ENCODE measurements around the gene GNE.
"Not testable (repeated sequence)": the region's sequence is repeated elsewhere in the genome, so short reads cannot be mapped to it uniquely, and the experiment has no call there.

The GNE gene

GRCh38 chr9:36249189-36249588 is 9.1 kb downstream of the GNE start:
- H3K4me3 Mint-ChIP-seq = no peak overlapping the region
- intact Hi-C loops (cut with micrococcal nuclease) = loop anchor here (5.0 to 10.0 kb wide), 2 partner anchors 148 to 306 kb away; no protein-coding TSS in a partner anchor
- H3K9me3 Mint-ChIP-seq = no peaks in the 10 kb centered on the region
- peaks cover 25% of the 10 kb centered on the region for H3K4me1 Mint-ChIP-seq (ENCODE audit: low read depth)
- H3K36me3 Mint-ChIP-seq (ENCODE audit: low read depth) = peaks cover 41% of the 10 kb centered on the region
- peak overlapping the region; percentile 55 for H3K27ac Mint-ChIP-seq
- H3K27me3 Mint-ChIP-seq = no peaks in the 10 kb centered on the region

GRCh38 chr9:36248061-36248460 is 10.2 kb downstream of the GNE start:
- Mint-ChIP-seq H3K4me1 (ENCODE audit: low read depth) (peaks cover 25% of the 10 kb centered on the region), H3K4me3 (peak overlapping the region; percentile 32), H3K36me3 (ENCODE audit: low read depth) (peaks cover 53% of the 10 kb centered on the region)
- H3K27ac Mint-ChIP-seq, H3K9me3 Mint-ChIP-seq, H3K27me3 Mint-ChIP-seq: not testable (repeated sequence)
- intact Hi-C loops (cut with micrococcal nuclease) = loop anchor here (1.0 to 10.0 kb wide), 3 partner anchors 81 to 307 kb away; no protein-coding TSS in a partner anchor

- Mint-ChIP-seq H3K9me3 (no peaks in the 10 kb centered on the region), H3K36me3 (ENCODE audit: low read depth) (peaks cover 60% of the 10 kb centered on the region), H3K27me3 (no peaks in the 10 kb centered on the region), H3K27ac (no peak overlapping the region), H3K4me1 (ENCODE audit: low read depth) (peaks cover 25% of the 10 kb centered on the region), H3K4me3 (no peak overlapping the region)
- intact Hi-C loops (cut with micrococcal nuclease) = loop anchor here (5.0 to 10.0 kb wide), 2 partner anchors 150 to 307 kb away; no protein-coding TSS in a partner anchor
These were observed 10.9 kb downstream of the GNE start for GRCh38 chr9:36247356-36247755.

DNA sequence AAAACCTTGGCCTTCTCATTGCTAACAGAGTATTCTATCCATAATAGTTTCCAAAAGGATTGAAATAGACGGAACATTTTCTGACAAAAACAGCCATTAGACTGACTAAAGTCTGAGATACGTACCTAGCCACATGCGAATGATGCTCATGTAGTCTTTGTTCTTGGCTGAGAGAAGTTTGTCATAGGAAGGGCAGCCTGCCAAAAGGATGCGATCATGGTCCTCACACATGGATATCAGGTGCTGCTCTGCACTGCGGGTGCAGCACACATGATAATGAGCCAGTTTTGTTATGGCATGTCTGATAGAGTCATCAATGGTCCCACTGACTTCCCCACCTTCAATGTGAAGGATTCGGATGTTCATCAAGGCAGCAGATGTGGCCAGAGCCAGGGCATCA is 12.3 kb downstream of the GNE start:
- H3K27me3 Mint-ChIP-seq = no peaks in the 10 kb centered on the region
- intact Hi-C loops (cut with micrococcal nuclease) = loop anchor here (5.0 to 10.0 kb wide), 2 partner anchors 151 to 309 kb away; no protein-coding TSS in a partner anchor
- no peaks in the 10 kb centered on the region for H3K9me3 Mint-ChIP-seq
- no peak overlapping the region for H3K4me3 Mint-ChIP-seq
- peaks cover 20% of the 10 kb centered on the region for H3K4me1 Mint-ChIP-seq (ENCODE audit: low read depth)
- H3K36me3 Mint-ChIP-seq (ENCODE audit: low read depth) = peaks cover 69% of the 10 kb centered on the region
- H3K27ac Mint-ChIP-seq = no peak overlapping the region

- peaks cover 86% of the 10 kb centered on the region for H3K36me3 Mint-ChIP-seq (ENCODE audit: low read depth)
- H3K9me3 Mint-ChIP-seq; H3K27me3 Mint-ChIP-seq; H3K4me3 Mint-ChIP-seq; H3K27ac Mint-ChIP-seq; H3K4me1 Mint-ChIP-seq (ENCODE audit: low read depth): not testable (repeated sequence)
- intact Hi-C loops (cut with micrococcal nuclease) = loop anchor here (10.0 kb wide), 1 partner anchor 315 kb away; no protein-coding TSS in a partner anchor
These were observed 18.6 kb downstream of the GNE start for GRCh38 chr9:36239675-36240074.

GRCh38 chr9:36239205-36239604 is 19.0 kb downstream of the GNE start:
- H3K9me3 Mint-ChIP-seq; H3K4me1 Mint-ChIP-seq (ENCODE audit: low read depth); H3K4me3 Mint-ChIP-seq; H3K27me3 Mint-ChIP-seq; intact Hi-C loops (cut with micrococcal nuclease); H3K27ac Mint-ChIP-seq: not testable (repeated sequence)
- H3K36me3 Mint-ChIP-seq (ENCODE audit: low read depth) = peaks cover 86% of the 10 kb centered on the region

DNA sequence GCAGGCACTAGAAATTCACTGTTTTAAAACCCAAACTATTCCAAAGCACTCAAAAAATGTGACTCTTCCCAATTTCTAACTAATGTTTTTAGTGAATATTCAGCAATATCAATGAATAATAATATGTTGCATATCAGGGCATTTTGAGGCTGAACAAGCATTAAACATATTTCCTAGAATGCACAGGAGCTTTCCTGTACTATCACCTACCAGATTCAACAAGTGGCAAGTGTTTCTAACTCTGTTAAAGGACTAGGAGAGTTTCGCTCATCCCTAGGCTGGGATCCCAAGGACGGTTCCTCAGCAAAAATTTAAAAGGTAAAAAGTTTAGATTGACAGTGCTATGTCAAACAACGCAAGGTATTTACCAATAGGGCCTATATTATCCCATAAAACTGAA is 21.0 kb downstream of the GNE start:
- H3K27ac Mint-ChIP-seq = no peak overlapping the region
- no peaks in the 10 kb centered on the region for H3K9me3 Mint-ChIP-seq
- intact Hi-C loops (cut with micrococcal nuclease) = no loop called here
- H3K36me3 Mint-ChIP-seq (ENCODE audit: low read depth) = peaks cover 86% of the 10 kb centered on the region
- H3K4me3 Mint-ChIP-seq = no peak overlapping the region
- no peaks in the 10 kb centered on the region for H3K4me1 Mint-ChIP-seq (ENCODE audit: low read depth)
- no peaks in the 10 kb centered on the region for H3K27me3 Mint-ChIP-seq

GRCh38 chr9:36222449-36222848 is 35.8 kb downstream of the GNE start:
- no peaks in the 10 kb centered on the region for H3K9me3 Mint-ChIP-seq
- no peak overlapping the region for H3K27ac Mint-ChIP-seq
- no peaks in the 10 kb centered on the region for H3K27me3 Mint-ChIP-seq
- peaks cover 17% of the 10 kb centered on the region for H3K4me1 Mint-ChIP-seq (ENCODE audit: low read depth)
- H3K36me3 Mint-ChIP-seq (ENCODE audit: low read depth) = peaks cover 97% of the 10 kb centered on the region
- no peak overlapping the region for H3K4me3 Mint-ChIP-seq
- intact Hi-C loops (cut with micrococcal nuclease) = no loop called here

DNA sequence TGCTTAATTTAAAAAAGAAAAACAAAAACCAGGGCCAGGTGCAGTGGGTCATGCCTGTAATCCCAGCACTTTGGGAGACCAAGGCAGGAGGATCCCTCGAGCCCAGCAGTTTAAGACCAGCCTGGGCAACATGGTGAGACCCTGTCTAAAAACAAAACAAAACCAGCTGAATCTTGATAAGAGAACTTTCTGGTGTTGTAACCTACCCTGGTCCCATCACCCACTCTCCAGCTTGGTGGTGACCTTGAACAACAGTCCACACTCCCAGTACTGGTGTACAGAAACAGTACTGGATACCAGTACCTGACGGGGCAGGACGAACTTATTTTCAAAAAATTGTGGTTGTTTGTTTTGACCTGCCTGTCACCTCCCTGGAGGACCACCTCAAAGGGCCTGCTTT is 36.6 kb downstream of the GNE start:
- Mint-ChIP-seq H3K36me3 (ENCODE audit: low read depth) (peaks cover 97% of the 10 kb centered on the region), H3K4me1 (ENCODE audit: low read depth) (peaks cover 21% of the 10 kb centered on the region), H3K27me3 (no peaks in the 10 kb centered on the region), H3K4me3 (no peak overlapping the region), H3K9me3 (no peaks in the 10 kb centered on the region), H3K27ac (no peak overlapping the region)
- intact Hi-C loops (cut with micrococcal nuclease) = no loop called here

- H3K27me3 Mint-ChIP-seq = no peaks in the 10 kb centered on the region
- intact Hi-C loops (cut with micrococcal nuclease) = no loop called here
- no peaks in the 10 kb centered on the region for H3K9me3 Mint-ChIP-seq
- peak overlapping the region; percentile 2 for H3K27ac Mint-ChIP-seq
- peaks cover 26% of the 10 kb centered on the region for H3K4me1 Mint-ChIP-seq (ENCODE audit: low read depth)
- peaks cover 92% of the 10 kb centered on the region for H3K36me3 Mint-ChIP-seq (ENCODE audit: low read depth)
- H3K4me3 Mint-ChIP-seq = no peak overlapping the region
These were observed 39.8 kb downstream of the GNE start for GRCh38 chr9:36218411-36218901.

DNA sequence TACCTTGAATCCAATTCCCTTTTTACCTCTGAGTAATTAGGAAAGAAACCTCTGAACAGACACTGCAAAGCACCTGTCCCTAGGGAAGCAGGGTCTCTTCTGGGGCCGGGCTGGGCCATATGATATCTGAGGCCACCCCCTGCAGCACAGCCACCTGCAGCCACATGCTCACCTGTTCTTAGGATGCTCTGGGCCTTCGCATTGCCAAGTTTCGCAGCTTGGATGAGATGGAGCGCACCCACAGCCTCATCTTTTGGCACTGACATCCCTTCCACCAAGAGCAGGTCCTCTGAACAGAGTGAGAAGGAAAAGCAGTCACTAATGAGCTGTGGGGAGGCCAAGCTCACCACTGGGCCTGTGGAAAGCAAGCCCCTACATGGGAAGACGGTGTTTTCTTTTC is 40.2 kb downstream of the GNE start:
- Mint-ChIP-seq H3K4me3 (no peak overlapping the region), H3K9me3 (no peaks in the 10 kb centered on the region), H3K27me3 (no peaks in the 10 kb centered on the region), H3K4me1 (ENCODE audit: low read depth) (peaks cover 30% of the 10 kb centered on the region), H3K27ac (peak overlapping the region; percentile 2), H3K36me3 (ENCODE audit: low read depth) (peaks cover 92% of the 10 kb centered on the region)
- intact Hi-C loops (cut with micrococcal nuclease) = no loop called here

GRCh38 chr9:36217256-36217968 is 40.8 kb downstream of the GNE start:
- intact Hi-C loops (cut with micrococcal nuclease) = no loop called here
- H3K27ac Mint-ChIP-seq = no peak overlapping the region
- H3K4me1 Mint-ChIP-seq (ENCODE audit: low read depth) = peaks cover 32% of the 10 kb centered on the region
- no peaks in the 10 kb centered on the region for H3K9me3 Mint-ChIP-seq
- no peaks in the 10 kb centered on the region for H3K27me3 Mint-ChIP-seq
- H3K36me3 Mint-ChIP-seq (ENCODE audit: low read depth) = peaks cover 92% of the 10 kb centered on the region
- no peak overlapping the region for H3K4me3 Mint-ChIP-seq

DNA sequence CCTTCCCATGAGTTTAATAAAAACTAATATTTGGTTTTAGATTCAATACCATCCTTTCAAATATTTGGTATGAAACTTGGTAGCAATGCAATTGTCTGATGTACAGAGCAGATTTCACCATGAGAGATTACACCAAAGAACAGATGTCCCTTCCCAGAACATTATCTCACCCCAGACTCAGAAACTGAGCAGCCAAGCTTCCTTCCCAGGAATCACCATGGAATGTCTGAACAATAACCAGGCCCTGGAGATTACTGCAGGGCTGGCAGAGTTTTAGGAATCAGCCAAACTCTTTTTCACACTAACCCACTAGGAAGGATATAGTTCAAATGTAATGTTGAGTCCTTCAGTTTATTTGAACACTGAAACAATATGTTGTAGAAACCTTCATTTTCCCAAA is 43.7 kb downstream of the GNE start:
- Mint-ChIP-seq H3K27ac (no peak overlapping the region), H3K27me3 (no peaks in the 10 kb centered on the region), H3K36me3 (ENCODE audit: low read depth) (peaks cover 96% of the 10 kb centered on the region), H3K9me3 (no peaks in the 10 kb centered on the region), H3K4me3 (no peak overlapping the region), H3K4me1 (ENCODE audit: low read depth) (peaks cover 45% of the 10 kb centered on the region)
- intact Hi-C loops (cut with micrococcal nuclease) = no loop called here

GRCh38 chr9:36213989-36214388 is 44.3 kb downstream of the GNE start:
- intact Hi-C loops (cut with micrococcal nuclease) = no loop called here
- Mint-ChIP-seq H3K9me3 (no peaks in the 10 kb centered on the region), H3K27me3 (no peaks in the 10 kb centered on the region), H3K4me1 (ENCODE audit: low read depth) (peaks cover 48% of the 10 kb centered on the region), H3K27ac (no peak overlapping the region), H3K4me3 (no peak overlapping the region), H3K36me3 (ENCODE audit: low read depth) (peaks cover 96% of the 10 kb centered on the region)

GRCh38 chr9:36213387-36213786 is 44.9 kb downstream of the GNE start:
- Mint-ChIP-seq H3K9me3 (no peaks in the 10 kb centered on the region), H3K4me1 (ENCODE audit: low read depth) (peaks cover 48% of the 10 kb centered on the region), H3K27ac (peak overlapping the region; percentile 8), H3K36me3 (ENCODE audit: low read depth) (peaks cover 96% of the 10 kb centered on the region), H3K4me3 (no peak overlapping the region), H3K27me3 (no peaks in the 10 kb centered on the region)
- intact Hi-C loops (cut with micrococcal nuclease) = no loop called here
